ENCODE measurements around the gene ANP32A.
"Not testable (repeated sequence)": the region's sequence is repeated elsewhere in the genome, so short reads cannot be mapped to it uniquely, and the experiment has no call there.

ANP32A gene

GRCh38 chr15:68820295-68821189, at the start of gene ANP32A:
TSS of gene ANP32A (minus strand) at chr15:68820895. CDS start at chr15:68820751, 144 bp downstream.
- no peaks in the 10 kb centered on the region for H3K27me3 ChIP-seq (ENCODE audit: low read depth)
- in situ Hi-C loops (cut with MboI; ENCODE audit: low sequenced_read_pairs), result no loop called here

GRCh38 chr15:68868296-68868695, 47.6 kb upstream of the ANP32A start:
- Histone ChIP-seq H3K36me3 (replicated peaks) (no peaks in the 10 kb centered on the region), H3K4me1 (no peaks in the 10 kb centered on the region), H3K4me3 (no peak overlapping the region), H3K27me3 (ENCODE audit: low read depth) (peaks cover 19% of the 10 kb centered on the region), H3K9me3 (no peaks in the 10 kb centered on the region)
- no peak for DNase-seq (ENCODE audit: low spot score in 2 of 2)
- in situ Hi-C loops (cut with MboI; ENCODE audit: low sequenced_read_pairs), result no loop called here

More at GRCh38 chr15:68820295-68821189, at the start of gene ANP32A:
- H3K36me3 ChIP-seq (replicated peaks), result peaks cover 18% of the 10 kb centered on the region
- H3K4me1 ChIP-seq, result peaks cover 32% of the 10 kb centered on the region
- H3K9me3 ChIP-seq, result no peaks in the 10 kb centered on the region
- H3K4me3 ChIP-seq, result peak within 1 kb of the TSS; percentile 91
- DNase-seq (ENCODE audit: low spot score in 2 of 2), result peak; percentile 98 to 100

- H3K4me1 ChIP-seq, result no peaks in the 10 kb centered on the region
- peaks cover 3% of the 10 kb centered on the region; the same call in 1 of the 2 replicates for H3K27me3 ChIP-seq (ENCODE audit: low read depth)
- H3K4me3 ChIP-seq, result no peak overlapping the region
- DNase-seq (ENCODE audit: low spot score in 2 of 2), result no peak
- no peaks in the 10 kb centered on the region for H3K36me3 ChIP-seq (replicated peaks)
- H3K9me3 ChIP-seq, result peaks cover 5% of the 10 kb centered on the region
- in situ Hi-C loops (cut with MboI; ENCODE audit: low sequenced_read_pairs), result no loop called here
These were observed 41.7 kb upstream of the ANP32A start for GRCh38 chr15:68862415-68862814.

- peaks cover 11% of the 10 kb centered on the region for H3K27me3 ChIP-seq (ENCODE audit: low read depth)
- H3K4me3 ChIP-seq; H3K4me1 ChIP-seq; H3K36me3 ChIP-seq (replicated peaks); in situ Hi-C loops (cut with MboI; ENCODE audit: low sequenced_read_pairs); DNase-seq (ENCODE audit: low spot score in 2 of 2); H3K9me3 ChIP-seq: not testable (repeated sequence)
These were observed 38.0 kb upstream of the ANP32A start for GRCh38 chr15:68858666-68859065.

GRCh38 chr15:68857443-68857842, 36.7 kb upstream of the ANP32A start:
- H3K9me3 ChIP-seq; DNase-seq (ENCODE audit: low spot score in 2 of 2); H3K4me1 ChIP-seq; H3K4me3 ChIP-seq; in situ Hi-C loops (cut with MboI; ENCODE audit: low sequenced_read_pairs); H3K36me3 ChIP-seq (replicated peaks): not testable (repeated sequence)
- peaks cover 13% of the 10 kb centered on the region for H3K27me3 ChIP-seq (ENCODE audit: low read depth)

DNA sequence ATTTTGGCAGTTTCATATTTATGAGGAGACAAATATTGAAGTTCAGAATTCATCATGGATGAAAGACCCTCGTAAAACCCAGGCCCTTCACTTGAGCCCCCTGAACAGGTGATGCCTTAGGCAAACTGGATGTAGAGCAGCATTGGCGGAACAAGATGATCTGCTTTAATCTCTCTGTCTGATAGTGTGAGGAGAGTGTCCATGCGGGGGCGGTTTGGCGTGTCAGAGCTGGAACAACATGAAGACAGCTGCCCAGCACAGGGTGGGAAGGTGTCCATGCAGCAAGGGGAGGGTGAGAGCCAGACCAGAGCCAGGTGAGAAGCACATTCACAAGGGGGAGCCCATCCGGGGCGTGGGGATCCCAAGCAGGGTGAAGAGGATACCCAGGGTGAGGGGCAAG, 31.8 kb upstream of the ANP32A start:
- Histone ChIP-seq H3K9me3 (no peaks in the 10 kb centered on the region; the same call in none of the 2 replicates), H3K27me3 (ENCODE audit: low read depth) (peaks cover 35% of the 10 kb centered on the region), H3K4me3 (no peak overlapping the region), H3K4me1 (no peaks in the 10 kb centered on the region), H3K36me3 (replicated peaks) (no peaks in the 10 kb centered on the region)
- in situ Hi-C loops (cut with MboI; ENCODE audit: low sequenced_read_pairs), result no loop called here
- no peak for DNase-seq (ENCODE audit: low spot score in 2 of 2)

DNA sequence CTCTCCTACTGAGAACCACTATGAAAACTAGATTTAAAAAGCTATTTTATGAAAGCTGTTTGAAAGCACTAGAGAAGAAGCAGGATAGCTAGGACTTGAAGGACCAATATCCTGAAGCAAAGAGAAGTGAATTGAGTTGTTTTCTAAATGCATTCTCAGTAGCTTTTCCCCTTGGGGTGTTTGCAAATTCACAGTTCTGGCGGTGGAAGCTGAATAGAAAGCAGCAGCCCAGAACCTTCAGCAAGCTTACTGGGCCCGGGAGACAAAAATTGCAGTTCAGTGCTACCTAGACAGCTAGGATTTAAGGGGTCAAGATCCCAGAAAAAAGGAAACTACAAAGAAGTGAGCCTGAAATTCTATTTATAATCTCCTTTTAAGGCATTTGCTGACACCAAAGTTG, 31.3 kb upstream of the ANP32A start:
- Histone ChIP-seq H3K9me3 (no peaks in the 10 kb centered on the region; the same call in 1 of the 2 replicates), H3K4me1 (no peaks in the 10 kb centered on the region), H3K36me3 (replicated peaks) (no peaks in the 10 kb centered on the region), H3K27me3 (ENCODE audit: low read depth) (peaks cover 40% of the 10 kb centered on the region), H3K4me3 (no peak overlapping the region)
- in situ Hi-C loops (cut with MboI; ENCODE audit: low sequenced_read_pairs), result no loop called here
- no peak for DNase-seq (ENCODE audit: low spot score in 2 of 2)

- in situ Hi-C loops (cut with MboI; ENCODE audit: low sequenced_read_pairs), result no loop called here
- DNase-seq (ENCODE audit: low spot score in 2 of 2), result no peak
- Histone ChIP-seq H3K4me1 (0 out of 2 replicates have a peak, but pooled peaks cover 2% of the 10 kb centered on the region), H3K27me3 (ENCODE audit: low read depth) (peaks cover 53% of the 10 kb centered on the region), H3K4me3 (no peak overlapping the region), H3K36me3 (replicated peaks) (no peaks in the 10 kb centered on the region), H3K9me3 (no peaks in the 10 kb centered on the region; the same call in 1 of the 2 replicates)
These were observed 28.8 kb upstream of the ANP32A start for GRCh38 chr15:68849497-68849896.

DNA sequence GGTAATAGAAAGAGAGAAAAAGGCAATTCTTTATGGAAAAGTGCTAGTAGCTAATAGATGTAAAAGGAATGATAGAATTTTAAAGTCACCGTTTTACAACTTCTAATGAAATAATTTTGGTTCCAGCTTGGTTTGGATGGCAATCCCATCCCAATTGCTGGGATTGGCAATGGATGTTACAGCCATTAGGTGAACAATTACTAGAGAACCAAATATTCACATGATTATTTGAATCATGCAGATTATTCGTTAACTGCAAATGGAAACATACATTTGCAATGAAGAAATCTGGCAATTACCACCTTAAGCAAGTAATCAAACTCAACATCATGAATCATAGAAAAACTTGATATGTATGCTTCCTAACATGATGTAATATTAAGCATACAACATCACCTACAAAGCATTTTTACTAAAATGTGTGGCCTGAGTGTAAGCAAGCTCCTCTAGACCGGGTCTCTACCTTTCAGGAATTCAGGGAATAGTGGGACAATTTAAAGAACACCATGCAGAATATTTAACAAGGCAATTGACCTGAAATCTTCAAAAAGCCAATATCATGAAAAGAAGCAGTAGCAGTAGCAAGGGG, 26.2 kb upstream of the ANP32A start:
- in situ Hi-C loops (cut with MboI; ENCODE audit: low sequenced_read_pairs), result no loop called here
- H3K36me3 ChIP-seq (replicated peaks), result no peaks in the 10 kb centered on the region
- 0 out of 2 replicates have a peak, but pooled peaks cover 2% of the 10 kb centered on the region for H3K4me1 ChIP-seq
- DNase-seq (ENCODE audit: low spot score in 2 of 2), result no peak
- peaks cover 65% of the 10 kb centered on the region for H3K27me3 ChIP-seq (ENCODE audit: low read depth)
- H3K9me3 ChIP-seq, result no peaks in the 10 kb centered on the region
- H3K4me3 ChIP-seq, result no peak overlapping the region

- DNase-seq (ENCODE audit: low spot score in 2 of 2), result no peak
- in situ Hi-C loops (cut with MboI; ENCODE audit: low sequenced_read_pairs), result no loop called here
- H3K4me3 ChIP-seq, result no peak overlapping the region
- 0 out of 2 replicates have a peak, but pooled peaks cover 2% of the 10 kb centered on the region for H3K4me1 ChIP-seq
- peaks cover 79% of the 10 kb centered on the region for H3K27me3 ChIP-seq (ENCODE audit: low read depth)
- H3K36me3 ChIP-seq (replicated peaks), result no peaks in the 10 kb centered on the region
- H3K9me3 ChIP-seq, result no peaks in the 10 kb centered on the region
These were observed 24.3 kb upstream of the ANP32A start for GRCh38 chr15:68844856-68845550.

GRCh38 chr15:68843425-68844311, 23.0 kb upstream of the ANP32A start:
- peak overlapping the region; percentile 13 for H3K4me3 ChIP-seq
- no peaks in the 10 kb centered on the region for H3K9me3 ChIP-seq
- H3K27me3 ChIP-seq (ENCODE audit: low read depth), result peaks cover 74% of the 10 kb centered on the region
- in situ Hi-C loops (cut with MboI; ENCODE audit: low sequenced_read_pairs), result no loop called here
- DNase-seq (ENCODE audit: low spot score in 2 of 2), result peak in 1 of 2 experiments; percentile 61
- 0 out of 2 replicates have a peak, but pooled peaks cover 2% of the 10 kb centered on the region for H3K4me1 ChIP-seq
- no peaks in the 10 kb centered on the region for H3K36me3 ChIP-seq (replicated peaks)

DNA sequence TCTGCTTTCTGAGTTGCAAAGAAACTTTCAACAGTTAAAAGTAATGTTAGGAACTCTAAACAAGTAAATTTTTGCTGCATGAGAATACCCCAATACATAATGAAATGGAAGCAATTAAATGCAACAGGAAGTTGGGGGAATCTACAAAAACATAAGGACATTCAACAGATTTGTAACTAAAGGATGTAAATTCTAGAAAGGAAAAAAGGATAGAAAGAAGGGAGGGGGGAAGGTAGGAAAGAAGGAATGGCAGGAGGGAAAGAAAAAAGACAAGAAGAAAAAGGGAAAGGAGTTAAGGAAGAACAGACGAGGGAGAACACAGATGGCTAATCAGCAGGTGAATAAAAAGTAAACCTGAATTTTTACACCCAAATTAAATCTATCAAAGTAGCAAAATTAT, 22.3 kb upstream of the ANP32A start:
- 0 out of 2 replicates have a peak, but pooled peaks cover 2% of the 10 kb centered on the region for H3K4me1 ChIP-seq
- in situ Hi-C loops (cut with MboI; ENCODE audit: low sequenced_read_pairs), result no loop called here
- no peaks in the 10 kb centered on the region for H3K36me3 ChIP-seq (replicated peaks)
- DNase-seq (ENCODE audit: low spot score in 2 of 2), result no peak
- H3K27me3 ChIP-seq (ENCODE audit: low read depth), result peaks cover 67% of the 10 kb centered on the region
- H3K9me3 ChIP-seq, result no peaks in the 10 kb centered on the region
- no peak overlapping the region for H3K4me3 ChIP-seq

- Histone ChIP-seq H3K36me3 (replicated peaks) (no peaks in the 10 kb centered on the region), H3K4me1 (peaks cover 6% of the 10 kb centered on the region), H3K9me3 (peaks cover 4% of the 10 kb centered on the region), H3K4me3 (no peak overlapping the region), H3K27me3 (ENCODE audit: low read depth) (peaks cover 23% of the 10 kb centered on the region)
- in situ Hi-C loops (cut with MboI; ENCODE audit: low sequenced_read_pairs), result no loop called here
- no peak for DNase-seq (ENCODE audit: low spot score in 2 of 2)
These were observed 13.7 kb upstream of the ANP32A start for GRCh38 chr15:68834346-68834745.
